Endothelial cell of umbilical vein (primary cell): ENCODE data around the gene ARHGAP30. TPM values are rescaled to one million over a fixed set of nuclear protein-coding genes. Genes with fewer than 3 reads are reported as not detected.
A peak's percentile ranks its signal among the peaks of the same experiment; 100 is the strongest.

Source experiments
- BruUV-seq: library from RNA; stranded (reverse); fragments of 400-500 nt; replicated peaks from 2 replicates; lab custom pipeline; 2021; lab: Mats Ljungman, UMichigan
- CTCF ChIA-PET: fragments of 300-600, 350-600 bp; sonication (Branson Sonifier 250); formaldehyde crosslinking; loops from one replicate; lab custom pipeline; 2021; ENCODE audit warnings: antibody characterized with exemption, inconsistent platforms; lab: Charles Lee
- POLR2A ChIA-PET: fragments of 300-600, 350-600 bp; sonication (Branson Sonifier 250); formaldehyde crosslinking; loops from one replicate; lab custom pipeline; 2021; ENCODE audit warnings: antibody characterized with exemption, inconsistent platforms; lab: Charles Lee
- DNase-seq: peaks from one replicate; pipeline ENCODE4 v3.0.0-alpha.2; 2011; ENCODE audit warnings: low read depth, low spot score
- FAIRE-seq: peaks from 2 replicates; lab custom pipeline; 2011; peaks lifted over from hg19 to GRCh38; lab: Jason Lieb, UNC
- H2AFZ ChIP-seq: 2 replicates; pipeline ENCODE4 v1.6.0; 2012; ENCODE audit warnings: low read depth, low read length, control low read depth, inconsistent platforms
- H3K27ac ChIP-seq: 2 replicates; pipeline ENCODE4 v1.5.1; 2011; ENCODE audit warnings: low read depth, mild to moderate bottlenecking, control low read depth, low read length, moderate library complexity; ENCODE audit not compliant: insufficient read depth
- H3K27me3 ChIP-seq, 2 experiments: 2 replicates each; pipeline versions ENCODE4 v1.6.0 to v1.6.1; 2011; ENCODE audit warnings: low read length in 2 of 2, mixed read lengths in 1 of 2; ENCODE audit not compliant: control insufficient read depth in 2 of 2, insufficient read depth in 2 of 2
- H3K36me3 ChIP-seq, 2 experiments: 2 replicates in 1 of 2; 3 replicates in 1 of 2; pipeline ENCODE4 v1.5.1; 2011; ENCODE audit warnings: low read length in 2 of 2, mild to moderate bottlenecking in 1 of 2, moderate library complexity in 1 of 2; ENCODE audit not compliant: control insufficient read depth in 2 of 2, insufficient read depth in 2 of 2; ENCODE audit errors: extremely low read depth in 1 of 2
- H3K4me1 ChIP-seq: 3 replicates; pipeline ENCODE4 v1.5.1; 2011; ENCODE audit warnings: mild to moderate bottlenecking, low read length; ENCODE audit not compliant: control insufficient read depth, insufficient read depth; ENCODE audit errors: extremely low read depth
- H3K4me2 ChIP-seq: 2 replicates; pipeline ENCODE4 v1.6.1; 2011; ENCODE audit warnings: low read length, control low read depth, mixed read lengths; ENCODE audit not compliant: insufficient read depth
- H3K4me3 ChIP-seq, 3 experiments: fragments of 200-600 bp in 1 of 3; sonication (generic), shearing (Covaris generic) in 1 of 3; replicated peaks in 1 of 3; 2 replicates each; pipeline ENCODE4 v1.5.1; 2011 to 2016; ENCODE audit warnings: control low read depth in 3 of 3, low read length in 3 of 3, mild to moderate bottlenecking in 2 of 3, inconsistent platforms in 1 of 3, low read depth in 1 of 3, moderate library complexity in 1 of 3; ENCODE audit not compliant: insufficient read depth in 1 of 3
- H3K79me2 ChIP-seq: 2 replicates; pipeline ENCODE4 v1.6.0; 2012; ENCODE audit warnings: low read length, inconsistent platforms; ENCODE audit not compliant: control insufficient read depth, insufficient read depth
- H3K9ac ChIP-seq: replicated peaks from 2 replicates; pipeline ENCODE3; 2011; ENCODE audit warnings: low read length, control low read depth; ENCODE audit not compliant: insufficient read depth; ENCODE audit errors: extremely low read depth
- H3K9me1 ChIP-seq: replicated peaks from 3 replicates; pipeline ENCODE4 v1.6.0; 2011; ENCODE audit warnings: mild to moderate bottlenecking, low read length; ENCODE audit not compliant: control insufficient read depth, insufficient read depth; ENCODE audit errors: extremely low read depth
- H3K9me3 ChIP-seq: replicated peaks from 2 replicates; pipeline ENCODE4 v1.5.1; 2012; ENCODE audit warnings: low read length, inconsistent platforms; ENCODE audit not compliant: control insufficient read depth, insufficient read depth
- H4K20me1 ChIP-seq: replicated peaks from 2 replicates; pipeline ENCODE3; 2011; ENCODE audit warnings: mild to moderate bottlenecking, low read length; ENCODE audit not compliant: control insufficient read depth, insufficient read depth; ENCODE audit errors: extremely low read depth
- CTCF ChIP-seq, 2 donors: IDR thresholded peaks; 1 replicate in 1 of 2; 2 replicates in 1 of 2; pipeline ENCODE4 v1.5.1; 2011; ENCODE audit warnings: low read length in 2 of 2, mild to moderate bottlenecking in 2 of 2, moderate library complexity in 2 of 2, control low read depth in 1 of 2, inconsistent platforms in 1 of 2, low read depth in 1 of 2; ENCODE audit not compliant: insufficient read depth in 1 of 2; ENCODE audit errors: extremely low read depth in 1 of 2
- EZH2 ChIP-seq: IDR thresholded peaks from 2 replicates; pipeline ENCODE4 v1.6.1; 2012; ENCODE audit warnings: borderline replicate concordance, low read depth, mild to moderate bottlenecking, moderate library complexity, low read length, inconsistent platforms; ENCODE audit not compliant: severe bottlenecking
- FOS ChIP-seq: IDR thresholded peaks from 2 replicates; pipeline ENCODE4 v1.6.1; 2011; ENCODE audit warnings: mild to moderate bottlenecking, low read length, moderate library complexity, borderline replicate concordance; ENCODE audit not compliant: insufficient read depth
- GATA2 ChIP-seq: IDR thresholded peaks from 2 replicates; pipeline ENCODE4 v1.7.0; 2011; ENCODE audit warnings: low read depth, mild to moderate bottlenecking, moderate library complexity, mixed read lengths, low read length; ENCODE audit not compliant: insufficient read length, insufficient read depth
- JUN ChIP-seq: IDR thresholded peaks from 2 replicates; pipeline ENCODE4 v1.6.1; 2011; ENCODE audit warnings: borderline replicate concordance, low read depth; ENCODE audit not compliant: insufficient read length, insufficient read depth
- MYC ChIP-seq: IDR thresholded peaks from one replicate; pipeline ENCODE4 v1.6.1; 2011; ENCODE audit warnings: mild to moderate bottlenecking, low read depth, low read length
- POLR2A ChIP-seq: IDR thresholded peaks from 2 replicates; pipeline ENCODE4 v1.6.1; 2012; ENCODE audit warnings: low read depth, mild to moderate bottlenecking, control low read depth, low read length
- POLR2AphosphoS5 ChIP-seq: IDR thresholded peaks from 2 replicates; pipeline ENCODE4 v1.6.1; 2012; ENCODE audit warnings: low read depth, mild to moderate bottlenecking, control low read depth, low read length, moderate library complexity; ENCODE audit not compliant: insufficient read depth
- dilution Hi-C: fragments of 300-500 bp; cut with MboI; formaldehyde crosslinking; loops from one replicate; pipeline ENCODE4 v1.15.0; 2019; ENCODE audit warnings: low sequenced_read_pairs; ENCODE audit not compliant: extremely low pct_ligation_motif_present
- intact Hi-C: fragments of 100-400 bp; cut with micrococcal nuclease; formaldehyde crosslinking; loops from one replicate; pipeline ENCODE4 v1.10.0; 2022
- polyA plus RNA-seq, 4 experiments: library from polyadenylated mRNA; depleted of rRNA in 3 of 4; stranded (reverse) in 3 of 4; unstranded in 1 of 4; fragments of >200 nt; gene quantifications; 2 replicates each; pipeline versions ENCODE4 v1.2.1 to v1.2.3, GENCODE V29; 2011 to 2012; ENCODE audit warnings: missing spikeins in 1 of 4
- total RNA-seq: library from RNA; stranded (reverse); gene quantifications from 2 replicates; pipeline ENCODE4 v1.2.3, GENCODE V29; 2021

The ARHGAP30 gene
- total and polyA plus RNA-seq, 2 donors (not counting 3 experiments of a cell fraction or from before 2014, with no cell fraction given): not detected

GRCh38 chr1:161114556-161114955 is 44.9 kb upstream of the ARHGAP30 start:
- no peak overlapping the region for H3K9ac ChIP-seq
- dilution Hi-C loops: no loop called here
- no peak for DNase-seq

More at GRCh38 chr1:161114556-161114955, 44.9 kb upstream of the ARHGAP30 start:
- Histone ChIP-seq H3K27ac (peak overlapping the region; percentile 65), H3K9me3 (no peaks in the 10 kb centered on the region), H4K20me1 (no peaks in the 10 kb centered on the region), H3K4me1 (peaks cover 48% of the 10 kb centered on the region), H3K4me3 (no peak overlapping the region), H3K4me2 (peak overlapping the region; percentile 33), H2AFZ (no peak overlapping the region), H3K36me3 (no peaks in the 10 kb centered on the region), H3K9me1 (no peaks in the 10 kb centered on the region), H3K27me3 (no peaks in the 10 kb centered on the region), H3K79me2 (peaks cover 85% of the 10 kb centered on the region)
- no TSS peak for BruUV-seq
- ChIA-PET POLR2A (no interaction called here), CTCF (interaction anchor here (1.0 to 1.3 kb wide), 2 partner anchors 13 kb away, joined by 3 to 4 read pairs; no protein-coding TSS in a partner anchor)
- no peak for FAIRE-seq
- TF ChIP-seq JUN (no peak), MYC (no peak), POLR2A (no peak), POLR2AphosphoS5 (no peak), GATA2 (no peak), CTCF (IDR thresholded peaks at IDR 0.05; ENCODE audit: extremely low read depth in 1 of 2, insufficient read depth in 1 of 2, low read depth in 1 of 2, low read length in 2 of 2) (no peak), EZH2 (no peak), FOS (no peak)
- intact Hi-C loops: no loop called here
